CD4-positive, alpha-beta T cell treated with Interleukin-10 for 1 hour (primary cell): ENCODE data around the gene SPATA13.
"Not testable (repeated sequence)": the region's sequence is repeated elsewhere in the genome, so short reads cannot be mapped to it uniquely, and the experiment has no call there.

Experiments used
- DNase-seq: peaks from one replicate; pipeline ENCODE4 v3.0.0-alpha.2; 2020

The SPATA13 gene

DNA sequence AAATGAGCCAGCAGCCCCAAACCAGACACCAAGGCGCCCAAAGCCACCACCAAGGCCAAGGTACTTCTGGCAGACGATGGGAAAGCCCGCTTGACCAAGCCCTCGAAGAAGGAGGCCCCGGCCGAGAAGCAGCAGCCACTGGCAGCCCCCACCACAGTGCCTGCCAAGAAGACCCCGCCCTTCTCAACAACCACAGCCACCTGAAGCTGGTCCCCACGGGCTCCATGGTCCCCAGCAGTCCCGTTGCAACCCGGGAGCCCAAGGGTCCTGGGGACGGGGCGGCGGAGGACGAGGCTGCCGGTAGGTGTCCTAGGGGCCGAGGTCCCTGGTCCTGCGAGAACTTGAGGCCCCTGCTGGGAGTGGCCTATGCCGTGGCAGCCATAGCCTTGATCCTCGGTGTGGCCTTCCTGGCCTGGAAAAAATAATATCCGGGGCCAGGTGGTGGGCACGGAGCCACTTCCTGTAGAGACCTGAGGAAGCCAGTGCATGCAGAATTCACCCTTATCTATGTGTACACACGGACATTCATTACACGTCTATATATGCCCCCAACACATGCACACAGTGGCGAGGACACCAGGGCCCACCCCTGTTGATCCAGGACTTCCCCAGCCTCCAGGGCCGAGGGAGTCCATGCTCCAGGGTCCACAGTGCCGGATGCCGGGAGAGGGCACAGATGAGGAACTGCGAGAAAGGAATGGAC is 162.7 kb downstream of the SPATA13 start:
- DNase-seq, result no peak

DNA sequence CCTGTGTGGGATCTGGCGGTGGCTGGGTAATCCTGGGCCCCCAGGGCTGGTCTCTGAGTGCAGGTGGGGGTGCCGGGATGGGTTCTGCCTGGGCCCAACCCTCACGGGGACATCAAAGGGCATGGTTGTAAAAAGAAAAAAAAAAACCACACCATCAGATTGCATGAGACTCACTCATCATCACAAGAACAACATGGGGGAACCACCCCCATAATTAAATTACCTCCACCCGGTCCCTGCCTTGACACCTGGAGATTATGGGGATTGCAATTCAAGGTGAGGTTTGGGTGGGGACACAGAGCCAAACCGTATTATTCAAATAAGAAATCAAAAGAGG is 163.2 kb downstream of the SPATA13 start:
- DNase-seq, result no peak

DNA sequence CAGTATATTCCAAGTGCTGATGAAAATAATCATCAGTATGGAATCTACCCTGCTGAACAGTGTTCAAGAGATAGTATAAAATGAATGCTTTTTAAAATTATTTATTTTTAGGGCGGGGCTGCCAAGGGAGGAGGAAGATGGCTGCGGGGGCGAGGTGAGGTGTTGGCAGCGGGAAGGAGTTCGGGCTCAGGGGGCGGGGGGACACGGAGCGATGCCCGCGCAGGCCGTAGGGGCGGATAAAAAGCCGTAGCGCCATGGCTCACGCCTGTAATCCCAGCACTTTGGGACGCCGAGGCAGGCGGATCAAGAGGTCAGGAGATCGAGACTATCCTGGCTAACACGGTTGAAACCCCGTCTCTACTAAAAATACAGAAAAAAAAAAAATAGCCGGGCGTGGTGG is 167.1 kb downstream of the SPATA13 start:
- not testable (repeated sequence) for DNase-seq

DNA sequence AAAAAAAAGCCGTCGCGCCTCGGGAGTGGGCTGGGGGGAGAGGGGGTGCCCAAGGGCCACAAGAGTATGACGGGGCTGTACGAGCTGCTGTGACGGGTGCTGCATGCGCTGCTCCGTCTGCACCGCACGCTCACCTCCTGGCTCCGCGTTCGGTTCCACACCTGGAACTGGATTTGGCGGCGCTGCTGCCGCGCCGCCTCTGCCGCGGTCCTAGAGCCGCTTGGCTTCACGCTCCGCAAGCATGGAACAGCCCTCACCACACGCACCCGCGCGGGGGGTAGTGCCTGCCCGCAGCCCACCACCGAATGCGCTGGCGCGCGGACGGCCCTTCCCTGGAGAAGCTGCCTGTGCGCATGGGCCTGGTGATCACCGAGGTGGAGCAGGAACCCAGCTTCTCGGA is 167.6 kb downstream of the SPATA13 start:
- no peak for DNase-seq

DNA sequence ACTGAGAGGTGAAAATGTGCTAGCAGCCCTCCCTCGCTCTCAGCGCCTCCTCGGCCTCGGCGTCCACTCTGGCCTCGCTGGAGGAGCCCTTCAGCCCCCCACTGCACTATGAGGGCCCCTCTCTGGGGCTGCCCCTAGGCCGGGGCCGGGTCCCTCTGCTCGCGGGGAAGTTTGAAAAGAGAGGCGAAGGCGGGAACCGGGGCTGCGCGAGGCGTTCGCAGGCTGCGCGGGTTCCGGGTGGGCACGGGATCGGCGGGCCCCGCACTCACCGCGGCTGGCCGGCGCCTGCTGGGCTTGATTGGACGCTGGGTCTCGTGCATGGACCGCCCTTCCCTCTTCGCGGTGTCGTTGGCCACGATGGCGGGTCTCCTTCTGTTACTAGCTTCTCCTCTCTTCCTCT is 178.2 kb downstream of the SPATA13 start:
- DNase-seq, result no peak

DNA sequence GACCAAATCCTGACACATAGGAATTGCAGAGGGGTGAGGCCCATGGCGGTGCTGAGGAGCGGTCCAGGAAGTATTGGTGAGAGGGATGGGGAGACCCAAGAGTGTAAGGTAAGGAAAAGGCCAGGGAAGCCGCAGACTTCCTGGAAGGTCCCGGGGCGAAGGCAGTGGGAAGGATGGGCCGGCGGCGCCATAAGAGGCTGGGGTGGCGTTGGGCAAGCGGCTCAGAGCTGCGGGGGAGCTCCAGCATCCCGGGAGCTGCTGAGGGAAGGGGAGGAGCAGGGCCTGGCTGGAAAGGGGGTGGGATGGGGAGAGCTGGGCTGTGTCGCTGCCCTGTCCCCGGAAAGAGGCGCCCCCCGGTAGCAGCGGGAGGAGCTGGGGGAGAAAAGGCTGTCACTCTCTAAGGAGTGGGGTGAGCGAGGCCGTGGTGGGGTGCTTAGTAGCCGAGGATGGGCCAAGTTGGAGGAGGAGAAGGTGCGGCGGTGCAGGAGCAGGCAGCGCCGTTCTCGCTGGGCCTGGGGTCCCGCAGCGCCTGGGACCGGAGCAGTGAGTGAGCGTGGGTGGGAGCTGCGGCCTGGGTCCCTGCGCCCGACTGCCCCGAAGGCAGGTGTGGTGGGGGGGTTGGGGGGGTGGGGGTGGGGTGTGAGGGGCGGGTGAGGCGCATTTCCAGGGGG is 179.6 kb downstream of the SPATA13 start:
- no peak for DNase-seq

DNA sequence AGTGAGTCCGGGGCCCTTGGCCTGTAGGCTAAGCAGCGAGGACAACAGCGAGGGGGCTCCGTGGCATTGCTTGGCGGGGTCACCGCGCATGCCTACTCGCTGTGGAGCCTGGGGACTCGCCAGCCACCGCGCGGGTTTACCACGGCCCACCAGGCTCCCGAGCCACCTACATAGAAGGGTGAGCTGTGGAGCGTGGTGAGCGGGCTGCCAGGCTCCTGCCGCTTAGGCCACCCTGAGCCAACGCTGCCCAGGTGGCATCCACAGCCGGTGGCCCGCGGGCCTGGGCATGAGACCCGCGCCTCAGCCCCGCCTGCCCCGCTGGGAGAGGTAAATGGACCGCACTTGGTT is 180.1 kb downstream of the SPATA13 start:
- no peak for DNase-seq

DNA sequence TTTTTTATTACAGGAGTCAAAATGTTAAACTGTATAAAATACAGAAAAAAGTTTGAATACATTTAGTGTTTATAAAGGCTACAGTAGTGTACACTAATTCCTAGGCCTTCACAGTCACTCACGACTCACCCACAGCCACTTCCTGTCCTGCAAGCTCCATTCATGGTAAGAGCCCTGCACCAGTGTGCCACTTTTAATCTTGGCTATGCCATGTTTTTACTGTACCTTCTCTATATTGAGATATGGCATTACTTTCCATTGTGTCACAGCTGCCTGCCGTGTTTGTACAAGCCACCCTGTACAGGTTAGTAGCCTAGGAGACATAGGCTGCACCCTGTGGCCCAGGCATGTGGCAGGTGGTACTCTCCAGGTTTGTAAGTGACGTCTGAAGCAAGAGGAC is 180.9 kb downstream of the SPATA13 start:
- no peak for DNase-seq

DNA sequence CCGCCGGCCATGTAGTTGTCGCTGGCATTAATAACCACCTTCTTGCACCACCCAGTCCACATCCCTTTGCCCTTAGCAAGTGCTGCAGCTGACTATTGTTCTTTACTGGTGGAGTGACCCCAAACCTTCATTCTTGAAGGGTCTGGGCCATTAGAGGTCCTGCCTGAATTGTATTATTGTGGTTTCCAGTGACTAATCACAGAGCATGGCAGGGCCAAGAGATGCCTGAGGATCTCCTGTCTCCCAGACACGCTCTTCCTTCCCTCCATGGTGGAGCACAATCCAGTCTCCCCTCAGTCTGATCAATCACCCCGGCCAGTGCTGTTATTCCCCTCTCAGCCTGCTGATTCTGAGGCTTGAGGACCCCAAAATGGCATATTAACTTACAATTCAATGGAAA is 187.9 kb downstream of the SPATA13 start:
- no peak for DNase-seq

DNA sequence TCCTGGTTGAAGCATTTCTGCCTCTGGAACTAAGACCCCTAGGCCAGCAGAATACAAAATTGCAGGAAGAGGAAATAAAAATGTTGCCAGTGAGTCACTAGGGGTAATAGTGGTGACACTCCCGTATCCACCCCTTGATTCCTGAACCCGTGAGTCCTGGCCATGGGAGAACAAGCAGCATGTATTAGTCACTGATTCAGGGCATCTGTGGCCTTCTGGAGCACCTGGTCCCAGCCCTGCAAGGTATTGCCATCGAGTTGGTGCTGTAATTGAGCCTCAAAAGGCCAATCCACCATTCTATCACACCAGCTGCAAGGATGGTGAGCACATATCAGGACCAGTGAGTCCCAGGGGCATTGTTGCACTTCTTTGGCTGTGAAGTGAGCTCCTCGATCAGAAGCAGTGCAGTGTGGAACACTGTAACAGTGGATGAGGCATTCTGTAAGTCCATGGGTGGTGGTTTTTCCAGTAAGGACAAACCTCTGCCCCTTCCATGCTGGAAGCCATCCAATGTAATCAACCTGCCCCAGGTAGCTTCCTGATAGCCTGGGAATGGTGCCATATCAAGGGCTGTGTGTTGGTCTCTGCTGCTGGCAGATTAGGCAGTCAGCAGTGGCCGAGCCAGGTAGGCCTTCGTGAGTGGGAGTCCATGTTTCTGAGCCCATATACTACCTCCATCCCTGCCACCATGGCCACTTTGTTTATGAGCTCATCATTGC is 188.4 kb downstream of the SPATA13 start:
- no peak for DNase-seq

DNA sequence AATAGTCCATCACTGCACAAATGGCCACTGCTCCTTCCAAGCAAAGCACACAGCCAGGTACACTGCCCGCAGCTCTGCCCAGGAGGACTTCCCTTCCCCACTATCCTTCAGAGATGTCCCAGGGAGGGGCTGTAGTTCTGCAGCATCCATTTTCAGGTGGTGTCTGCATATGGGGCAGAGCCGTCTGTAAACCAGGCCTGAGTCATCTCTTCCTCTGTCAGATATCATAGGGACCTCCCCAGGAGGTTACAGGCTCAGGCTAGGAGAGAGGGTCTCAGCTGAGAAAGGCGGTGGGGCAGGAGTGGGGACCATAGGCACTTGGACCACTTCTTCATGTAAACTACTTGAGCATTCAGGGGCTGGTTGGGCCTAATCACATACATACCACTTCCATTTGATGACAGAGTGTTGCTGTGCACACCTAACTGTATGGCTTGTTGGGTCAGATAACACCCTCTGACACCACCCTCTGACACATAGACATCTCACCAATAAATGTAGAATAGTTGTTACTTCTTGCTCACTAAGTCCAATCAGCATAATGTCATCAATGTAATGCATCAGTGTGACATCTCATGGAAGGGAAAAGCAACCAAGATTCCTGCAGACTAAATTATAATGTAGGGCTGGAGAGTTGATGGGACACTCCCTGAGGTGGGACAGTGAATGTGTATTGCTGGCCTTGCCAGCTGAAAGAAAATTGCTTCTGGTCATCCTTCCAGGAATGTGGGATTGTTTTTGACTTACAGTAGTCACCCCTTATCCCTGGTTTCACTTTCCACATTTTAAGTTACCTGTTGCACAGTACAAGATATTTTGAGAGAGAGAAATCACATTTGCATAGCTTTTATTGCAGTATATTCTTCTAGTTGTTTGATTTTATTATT is 189.5 kb downstream of the SPATA13 start:
- DNase-seq, result not testable (repeated sequence)

DNA sequence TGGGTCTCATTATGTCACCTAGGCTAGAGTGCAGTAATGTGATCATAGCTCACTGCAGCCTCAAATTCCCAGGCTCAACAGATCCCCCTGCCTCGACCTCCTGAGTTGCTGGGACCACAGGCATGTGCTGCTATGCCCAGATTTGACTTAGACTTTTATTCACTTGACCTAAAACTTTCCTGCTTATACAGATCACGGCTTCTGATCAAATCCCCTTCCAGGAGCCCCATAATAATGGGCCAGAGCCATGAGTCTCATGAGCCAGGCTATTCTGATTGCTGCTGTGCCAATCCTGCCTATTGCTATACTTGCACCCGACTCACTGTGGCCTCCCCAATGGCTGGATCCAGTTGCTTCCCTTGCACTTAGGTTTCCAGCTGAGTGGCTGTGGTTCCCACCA is 190.9 kb downstream of the SPATA13 start:
- DNase-seq, result no peak

DNA sequence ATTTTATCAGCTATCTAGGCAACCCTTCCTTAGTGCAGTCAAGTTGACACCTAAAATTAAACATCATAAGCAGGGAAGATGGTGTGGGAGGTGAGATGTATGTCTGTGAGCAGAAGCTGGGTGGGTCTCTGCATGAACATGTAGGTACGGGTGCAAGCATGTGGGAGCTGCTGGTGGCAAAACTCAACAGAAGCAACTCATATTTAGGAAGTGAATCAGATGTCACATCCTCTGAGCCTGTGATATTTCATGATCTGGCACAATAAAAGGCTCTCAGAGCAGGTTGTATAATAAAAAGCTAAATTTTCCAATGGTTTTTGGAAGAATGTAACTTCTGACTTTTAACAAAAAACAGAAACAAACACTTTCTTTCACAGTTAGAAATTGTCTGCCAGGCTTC is 193.2 kb downstream of the SPATA13 start:
- no peak for DNase-seq

DNA sequence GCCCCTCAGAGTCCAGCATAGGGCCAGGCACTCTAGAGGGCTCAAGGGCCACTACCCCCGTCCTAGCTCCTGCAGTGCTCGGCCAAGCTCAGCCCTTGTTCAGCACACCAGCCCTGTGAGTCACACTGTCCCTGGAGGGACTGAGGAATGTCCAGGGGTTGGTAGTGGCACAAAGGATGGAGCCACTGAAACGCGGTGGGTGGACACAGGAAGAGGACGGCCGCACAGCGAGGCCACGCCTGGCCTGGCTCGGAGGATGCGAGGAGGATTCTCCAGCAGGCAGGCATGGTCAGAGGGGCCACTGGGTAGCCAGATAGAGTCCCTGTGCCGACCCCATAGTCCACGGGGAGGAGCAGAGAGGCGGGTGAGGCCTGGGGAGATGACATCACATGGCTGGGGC is 194.6 kb downstream of the SPATA13 start:
- no peak for DNase-seq

DNA sequence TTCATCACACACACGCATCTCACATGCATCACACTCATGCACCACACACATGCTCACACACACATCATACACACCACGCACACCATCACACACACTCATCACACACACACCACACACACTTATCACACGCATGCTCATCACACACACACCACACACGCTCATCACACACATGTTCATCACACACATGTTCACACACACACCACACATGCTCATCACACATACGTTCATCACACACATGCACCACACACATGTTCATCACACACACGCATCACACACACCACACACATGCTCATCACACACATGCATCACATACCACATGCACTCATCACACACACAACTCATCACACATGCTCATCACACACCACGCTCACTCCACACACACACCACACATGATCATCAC is 195.8 kb downstream of the SPATA13 start:
- DNase-seq, result no peak
